Cerebellar cortex (tissue), 1 donor: ENCODE data around the gene KISS1R.
"Not testable (repeated sequence)": the region's sequence is repeated elsewhere in the genome, so short reads cannot be mapped to it uniquely, and the experiment has no call there.

ENCODE experiments used
- DNase-seq: peaks from one replicate; pipeline ENCODE4 v3.0.0-alpha.2; 2015; ENCODE audit warnings: low spot score

KISS1R gene

DNA sequence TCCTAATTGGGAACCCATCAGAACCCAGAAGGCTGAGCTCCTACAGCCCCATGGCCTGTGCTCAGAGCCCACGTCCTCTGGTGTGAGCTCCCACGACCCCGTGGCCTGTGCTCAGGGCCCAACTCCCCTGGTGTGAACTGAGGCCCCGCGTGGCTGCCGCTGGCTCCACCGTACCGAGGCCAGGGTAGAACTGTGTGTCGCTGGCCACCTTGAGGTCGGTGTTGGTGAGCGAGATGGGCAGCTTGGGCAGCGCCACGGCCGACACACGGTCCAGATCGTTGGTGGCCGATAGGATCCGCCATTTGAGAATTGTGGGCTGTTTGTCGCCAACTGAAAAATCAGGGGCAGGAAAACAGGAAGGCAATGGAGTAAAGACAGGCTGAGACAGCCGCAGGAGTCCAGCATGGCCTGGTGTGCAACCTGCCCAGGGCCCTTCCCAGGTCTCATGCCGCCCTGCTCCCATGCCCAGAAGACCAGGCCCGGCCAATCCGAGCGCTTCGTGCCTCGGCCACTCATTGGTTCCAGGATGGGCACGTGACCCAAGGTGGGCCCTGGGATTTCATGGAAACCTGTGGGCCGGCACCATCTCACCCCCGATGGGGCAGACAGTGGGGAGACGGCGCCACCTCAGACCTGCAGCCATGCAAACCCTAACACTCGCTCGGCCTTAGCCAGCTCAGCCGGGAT lies 35.6 kb upstream of the KISS1R start:
- DNase-seq: no peak

DNA sequence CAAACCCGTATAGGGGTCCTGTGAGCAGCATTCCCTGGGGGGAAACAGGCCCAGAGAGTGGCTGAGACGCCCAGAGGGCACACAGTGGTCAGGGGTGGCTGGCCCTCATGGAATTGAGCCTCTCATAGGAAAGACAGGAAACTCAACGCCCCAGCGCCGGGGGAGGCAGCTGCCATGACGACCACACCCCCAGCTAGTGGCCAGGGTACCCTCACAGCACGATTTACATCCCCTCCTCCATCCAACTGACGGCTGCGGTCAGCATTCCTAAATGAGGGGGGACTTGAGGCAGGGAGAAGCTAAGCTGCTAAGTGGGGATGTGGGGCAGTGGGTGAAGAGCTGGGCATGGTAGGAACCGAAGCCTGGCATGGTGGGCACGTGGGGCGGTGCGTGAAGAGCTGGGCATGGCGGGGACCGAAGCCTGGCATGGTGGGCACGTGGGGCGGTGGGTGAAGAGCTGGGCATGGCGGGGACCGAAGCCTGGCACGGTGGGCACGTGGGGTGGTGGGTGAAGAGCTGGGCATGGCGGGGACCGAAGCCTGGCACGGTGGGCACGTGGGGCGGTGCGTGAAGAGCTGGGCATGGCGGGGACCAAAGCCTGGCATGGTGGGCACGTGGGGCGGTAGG lies 34.1 kb upstream of the KISS1R start:
- no peak for DNase-seq

DNA sequence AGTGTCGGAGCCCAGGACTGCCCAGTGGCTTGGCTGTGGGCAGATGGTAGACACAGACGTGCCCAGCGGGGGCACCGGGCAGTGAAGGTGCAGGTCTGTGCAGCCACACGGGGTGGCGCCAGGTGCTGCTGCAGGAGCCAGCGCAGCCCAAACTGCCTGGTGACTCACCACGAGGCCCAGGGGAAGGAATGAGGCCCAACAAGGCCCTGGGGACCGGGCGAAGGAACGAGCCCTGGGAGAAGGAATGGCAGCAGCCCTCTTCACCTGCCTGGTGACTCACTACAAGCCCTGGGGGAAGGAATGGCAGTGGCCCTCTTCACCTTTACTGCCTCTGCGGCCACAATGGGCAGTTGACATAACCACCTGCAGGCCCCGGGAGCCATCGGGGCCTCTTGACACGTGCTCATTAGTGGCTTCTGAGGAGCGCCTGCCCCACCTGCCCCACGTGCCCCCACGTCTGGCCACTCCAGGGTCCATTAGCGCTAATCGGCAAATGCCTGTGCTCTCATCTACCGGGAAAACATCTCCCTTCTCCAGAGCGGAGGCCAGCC lies 33.4 kb upstream of the KISS1R start:
- DNase-seq: peak; percentile 54

DNA sequence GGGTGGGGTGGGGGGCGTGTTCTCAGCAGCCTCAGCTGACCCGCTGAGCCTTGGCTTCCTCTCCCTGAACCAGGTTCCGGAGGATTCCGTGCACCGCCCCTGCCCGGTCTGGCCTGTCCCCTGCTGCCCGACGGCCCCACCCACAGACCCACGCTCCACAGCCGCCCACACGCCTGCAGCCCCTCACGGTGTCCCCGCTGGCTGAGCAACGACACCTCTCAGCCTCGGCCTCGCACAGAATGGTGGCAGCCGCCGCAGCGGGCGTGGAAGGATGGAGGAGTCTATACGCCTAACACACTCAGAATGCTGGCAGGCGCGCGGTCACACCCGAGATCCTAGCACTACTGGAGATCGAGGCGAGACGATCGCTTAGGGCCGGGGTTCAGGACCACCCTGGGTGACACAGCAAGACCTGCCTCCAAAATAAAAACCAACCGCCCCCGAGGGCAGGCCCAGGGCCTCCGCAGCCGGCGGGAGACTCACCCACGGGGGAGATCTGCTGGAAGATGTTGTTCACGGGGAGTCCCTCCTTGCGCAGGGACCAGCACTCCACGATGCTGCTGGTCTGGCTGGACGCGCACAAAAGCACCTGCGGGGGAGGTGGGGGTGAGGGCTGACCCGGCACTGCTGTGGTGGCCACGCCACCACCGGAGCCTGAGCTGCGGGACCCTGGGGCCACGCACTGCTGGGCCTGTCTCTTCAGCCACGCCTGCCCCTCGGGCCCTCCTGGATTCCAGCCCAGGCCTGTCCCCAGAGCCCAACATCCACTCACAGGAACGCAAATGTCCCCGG lies 32.5 kb upstream of the KISS1R start:
- DNase-seq: no peak

DNA sequence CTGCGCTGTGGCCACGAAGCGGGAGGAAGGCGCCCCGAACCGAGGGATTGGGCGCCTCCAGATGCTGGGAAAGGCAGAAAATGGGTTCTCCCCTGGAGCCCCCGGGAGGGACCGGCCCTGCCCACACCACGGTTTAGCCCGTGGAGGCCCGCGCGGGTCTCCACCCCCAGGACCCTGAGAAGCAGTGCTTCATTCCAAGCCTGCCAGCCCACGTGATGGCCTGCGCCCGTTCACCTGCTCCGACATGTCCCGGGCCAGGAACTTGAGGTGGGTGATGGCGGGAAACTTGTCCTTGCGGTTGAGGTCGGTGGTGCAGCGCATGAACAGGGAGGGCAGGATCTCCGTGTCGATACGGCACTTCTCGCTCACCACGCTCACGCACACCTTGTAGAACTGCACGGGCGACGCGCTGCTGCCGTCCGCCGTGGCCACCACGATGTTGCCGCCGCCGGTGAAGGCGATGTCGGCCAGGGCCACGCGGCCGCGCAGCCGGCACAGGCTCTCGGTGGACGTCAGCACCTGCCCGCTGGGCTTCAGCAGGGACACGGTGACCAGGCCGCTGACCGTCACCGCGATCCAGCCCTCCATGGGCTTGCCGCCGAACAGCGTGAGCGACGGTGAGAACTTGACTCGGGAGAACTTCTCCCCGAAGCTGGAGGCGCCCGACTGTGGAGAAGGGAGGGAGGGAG lies 31.5 kb upstream of the KISS1R start:
- no peak for DNase-seq

DNA sequence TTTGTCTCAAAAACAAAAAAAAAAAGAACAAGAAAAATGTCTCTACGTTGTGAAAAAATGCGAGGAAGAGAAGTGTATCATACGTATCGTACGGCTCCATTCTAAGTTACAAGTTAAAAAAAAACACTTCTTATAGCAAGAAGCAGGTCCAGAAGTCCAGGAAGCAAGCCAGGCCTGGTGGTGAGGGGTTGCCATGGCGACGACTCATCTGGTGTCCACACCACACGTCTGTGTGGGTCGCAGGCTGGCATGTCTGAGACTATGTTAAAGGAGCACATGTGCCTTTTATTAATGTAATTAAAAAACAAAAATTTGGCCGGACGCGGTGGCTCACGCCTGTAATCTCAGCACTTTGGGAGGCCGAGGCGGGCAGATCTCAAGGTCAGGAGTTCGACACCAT lies 30.1 kb upstream of the KISS1R start:
- DNase-seq: peak; percentile 34

DNA sequence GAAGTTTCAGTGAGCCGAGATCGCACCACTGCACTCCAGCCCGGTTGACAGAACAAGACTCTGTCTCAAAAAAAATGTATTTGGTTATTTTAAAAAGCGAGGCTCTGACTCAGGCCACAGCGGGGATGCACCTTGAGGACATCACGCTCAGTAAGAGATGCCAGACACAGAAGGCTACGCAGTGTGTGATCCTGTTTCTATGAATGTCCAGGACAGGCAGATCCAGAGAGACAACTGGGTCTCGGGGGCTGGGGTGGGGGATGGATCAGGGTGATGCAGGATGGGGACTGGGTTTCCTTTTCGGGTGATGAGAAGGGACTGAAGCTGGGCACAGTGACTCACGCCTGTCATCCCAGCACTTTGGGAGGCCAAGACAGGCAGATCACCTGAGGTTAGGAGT lies 29.5 kb upstream of the KISS1R start:
- no peak for DNase-seq

DNA sequence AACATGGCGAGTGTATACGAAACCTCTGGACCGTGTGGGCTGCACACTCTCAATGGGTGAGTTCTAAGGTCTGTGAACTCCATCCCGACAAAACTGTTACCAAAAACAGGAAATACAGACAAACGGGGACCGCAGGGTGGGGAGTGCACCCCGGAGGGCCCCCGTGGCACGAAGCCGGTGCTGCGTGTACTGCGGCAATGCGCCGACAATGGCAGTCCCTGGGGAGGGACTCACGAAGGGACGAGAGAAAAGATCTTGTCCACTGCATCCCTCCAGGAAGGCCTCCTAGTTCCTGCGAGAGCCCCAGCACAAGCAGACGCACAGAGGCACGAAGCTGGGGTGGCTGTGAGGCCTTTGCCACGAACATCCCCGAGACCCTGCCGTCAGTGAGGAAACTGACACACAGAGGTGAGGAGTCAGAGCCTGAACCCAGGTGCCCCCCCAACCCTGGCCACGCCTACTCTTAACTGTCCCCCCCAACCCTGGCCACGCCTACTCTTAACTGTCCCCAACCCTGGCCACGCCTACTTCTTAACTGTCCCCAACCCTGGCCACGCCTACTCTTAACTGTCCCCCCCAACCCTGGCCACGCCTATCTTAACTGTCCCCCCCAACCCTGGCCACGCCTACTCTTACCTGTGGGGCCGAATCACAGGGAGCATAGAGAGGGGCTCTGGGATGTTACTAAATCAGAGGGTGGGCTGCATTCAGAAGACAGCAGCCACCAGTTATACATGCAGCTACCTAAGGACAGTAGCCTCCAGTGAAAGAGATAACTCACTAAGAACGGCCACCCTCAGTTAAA lies 28.4 kb upstream of the KISS1R start:
- DNase-seq: no peak

DNA sequence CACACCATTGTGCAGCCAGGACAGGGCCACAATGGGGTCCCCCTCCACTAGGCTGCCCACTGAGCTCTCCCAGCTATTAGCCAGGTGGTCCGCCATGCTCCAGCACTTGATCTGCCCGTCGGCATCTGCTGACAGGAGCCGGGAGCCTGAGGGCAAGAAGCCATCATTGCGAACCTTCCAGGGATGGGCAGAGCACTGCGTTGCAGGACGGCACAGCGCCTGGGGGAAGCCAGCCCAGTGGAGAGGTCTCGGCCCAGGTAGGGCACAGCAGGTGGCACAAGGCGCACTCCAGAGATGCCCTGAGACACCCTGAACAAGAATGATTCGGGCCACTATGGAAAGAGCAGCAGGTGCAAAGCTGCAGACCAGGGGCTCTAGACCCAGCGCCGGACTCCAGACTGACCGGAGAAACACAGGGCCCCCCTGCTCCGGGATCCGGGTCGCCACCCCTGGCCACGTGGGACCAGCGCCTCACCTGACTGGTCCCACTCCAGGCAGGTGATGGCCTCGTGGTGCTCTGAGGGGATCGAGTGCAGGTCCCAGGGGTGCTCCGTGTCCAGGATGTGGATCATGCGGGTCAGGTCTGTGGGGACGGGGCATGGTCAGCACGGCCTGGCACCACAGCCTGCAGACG lies 27.4 kb upstream of the KISS1R start:
- no peak for DNase-seq

DNA sequence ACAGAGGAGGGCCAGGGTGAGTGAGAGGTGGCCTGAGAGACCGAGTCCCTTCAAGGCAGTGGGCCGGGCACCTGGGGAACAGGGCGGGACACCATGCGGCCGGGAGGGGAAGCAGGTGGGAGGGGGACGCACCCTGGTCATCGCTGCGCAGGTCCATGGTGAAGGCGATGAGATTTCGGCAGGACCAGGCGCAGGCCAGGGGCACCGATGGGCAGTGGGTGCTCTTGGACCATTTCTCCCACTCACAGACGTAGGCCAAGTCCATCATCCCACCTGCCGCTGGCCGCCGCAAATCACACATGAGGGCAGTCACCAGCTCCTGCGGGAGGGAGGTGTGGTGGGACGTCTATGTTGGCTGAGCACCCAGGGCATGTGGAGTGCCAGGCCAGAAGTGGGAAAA lies 26.3 kb upstream of the KISS1R start:
- DNase-seq: no peak

DNA sequence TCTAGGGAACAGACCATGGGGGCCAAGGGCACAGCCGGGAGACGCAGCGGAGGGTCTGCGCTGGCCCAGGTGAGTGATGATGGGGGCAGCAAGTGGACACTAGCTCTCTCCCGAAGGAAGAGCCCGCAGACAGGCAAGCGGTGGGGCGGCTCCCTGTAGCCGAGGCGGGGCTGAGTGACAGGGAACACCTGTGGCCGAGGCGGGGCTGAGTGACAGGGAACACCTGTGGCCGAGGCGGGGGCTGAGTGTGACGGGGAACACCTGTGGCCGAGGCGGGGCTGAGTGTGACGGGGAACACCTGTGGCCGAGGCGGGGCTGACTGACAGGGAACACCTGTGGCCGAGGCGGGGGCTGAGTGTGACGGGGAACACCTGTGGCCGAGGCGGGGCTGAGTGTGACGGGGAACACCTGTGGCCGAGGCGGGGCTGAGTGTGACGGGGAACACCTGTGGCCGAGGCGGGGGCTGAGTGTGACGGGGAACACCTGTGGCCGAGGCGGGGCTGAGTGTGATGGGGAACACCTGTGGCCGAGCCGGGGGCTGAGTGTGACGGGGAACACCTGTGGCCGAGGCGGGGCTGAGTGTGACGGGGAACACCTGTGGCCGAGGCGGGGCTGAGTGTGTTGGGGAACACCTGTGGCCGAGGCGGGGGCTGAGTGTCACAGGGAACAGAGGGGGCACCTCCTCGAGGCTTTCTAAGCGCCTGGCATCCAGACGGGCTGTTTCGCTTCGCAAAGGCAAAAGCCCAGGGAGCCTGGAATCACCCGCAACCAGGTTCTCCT lies 25.5 kb upstream of the KISS1R start:
- DNase-seq: not testable (repeated sequence)

DNA sequence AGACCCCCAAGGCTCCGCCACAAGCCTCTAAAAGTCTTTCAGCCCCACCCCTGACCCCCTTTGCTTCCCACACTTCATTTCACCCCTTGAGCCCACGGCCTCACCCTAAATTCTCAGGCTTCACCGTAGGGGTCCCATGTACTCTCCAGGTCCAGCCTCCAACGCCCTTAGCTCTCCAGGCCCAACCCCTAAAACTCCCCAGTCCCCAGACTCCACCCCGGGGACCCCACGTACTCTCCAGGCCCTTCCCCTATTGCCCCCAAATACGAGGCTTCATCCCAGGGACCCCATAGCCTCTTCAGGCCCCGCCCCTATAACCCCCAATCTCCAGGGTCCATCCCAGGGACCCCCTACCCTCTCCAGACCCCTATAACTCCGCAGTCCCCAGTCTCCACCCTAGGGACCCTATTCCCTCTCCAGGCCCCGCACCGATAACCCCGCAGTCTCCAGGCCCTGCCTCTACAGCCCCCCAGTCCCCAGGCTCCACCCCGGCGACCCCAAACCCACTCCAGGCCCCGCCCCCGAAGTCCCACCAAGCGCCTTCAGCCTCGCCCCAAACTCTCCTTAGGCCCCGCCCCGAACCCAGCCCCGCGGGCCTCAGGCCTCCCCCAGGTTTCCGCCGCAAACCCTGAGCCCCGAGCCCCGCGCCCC lies 24.8 kb upstream of the KISS1R start:
- no peak for DNase-seq

DNA sequence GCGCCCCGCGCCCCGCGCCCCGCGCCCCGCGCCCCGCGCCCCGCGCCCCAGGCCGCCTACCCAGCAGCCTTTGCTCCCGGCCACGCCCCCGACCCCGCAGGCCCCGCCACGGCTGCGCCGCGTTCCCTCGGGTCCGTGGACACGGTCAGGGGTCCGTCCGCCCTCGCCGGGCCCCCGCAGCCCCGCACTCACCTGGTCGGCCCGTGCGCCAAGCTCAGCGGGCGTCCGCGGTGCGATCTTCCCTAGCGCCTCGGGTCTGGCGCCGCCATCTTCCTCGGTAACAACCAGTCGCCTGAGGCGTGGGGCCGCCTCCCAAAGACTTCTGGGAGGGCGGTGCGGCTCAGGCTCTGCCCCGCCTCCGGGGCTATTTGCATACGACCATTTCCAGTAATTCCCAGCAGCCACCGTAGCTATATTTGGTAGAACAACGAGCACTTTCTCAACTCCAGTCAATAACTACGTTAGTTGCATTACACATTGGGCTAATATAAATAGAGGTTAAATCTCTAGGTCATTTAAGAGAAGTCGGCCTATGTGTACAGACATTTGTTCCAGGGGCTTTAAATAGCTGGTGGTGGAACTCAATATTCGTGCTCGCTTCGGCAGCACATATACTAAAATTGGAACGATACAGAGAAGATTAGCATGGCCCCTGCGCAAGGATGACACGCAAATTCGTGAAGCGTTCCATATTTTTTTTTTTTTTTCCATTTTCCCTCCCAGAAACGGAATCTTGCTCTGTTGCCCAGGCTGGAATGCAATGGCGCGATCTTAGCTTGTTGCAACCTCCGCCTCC lies 24.0 kb upstream of the KISS1R start, which contains the start of the genes MED16 and RNU6-9:
MED16 (minus strand) TSS at position 294 of the 796 bp plus-strand sequence. CDS start 2,056 bp downstream, outside the sequence.
RNU6-9 (plus strand) TSS at position 591 of the 796 bp plus-strand sequence.
- peak; percentile 95 for DNase-seq

DNA sequence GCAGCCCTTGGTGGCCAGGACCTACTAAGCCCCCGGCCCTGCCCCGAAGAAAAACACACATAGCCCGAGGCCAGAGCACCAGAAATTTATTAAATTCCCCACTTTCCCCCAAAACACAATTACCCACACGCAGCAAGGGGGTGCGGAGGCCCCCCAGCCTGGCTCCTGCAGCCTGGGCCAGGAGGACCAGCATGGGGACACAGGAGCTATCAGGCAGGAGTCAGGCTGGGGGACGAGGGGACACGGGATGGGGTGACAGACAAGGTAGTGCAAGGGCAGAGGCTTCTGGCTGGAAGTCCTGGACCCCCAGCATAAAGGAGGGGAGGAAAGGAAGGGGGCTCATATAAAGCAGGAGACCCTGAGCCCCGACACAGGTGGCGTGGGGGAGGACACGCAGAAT lies 20.7 kb upstream of the KISS1R start:
- DNase-seq: no peak

DNA sequence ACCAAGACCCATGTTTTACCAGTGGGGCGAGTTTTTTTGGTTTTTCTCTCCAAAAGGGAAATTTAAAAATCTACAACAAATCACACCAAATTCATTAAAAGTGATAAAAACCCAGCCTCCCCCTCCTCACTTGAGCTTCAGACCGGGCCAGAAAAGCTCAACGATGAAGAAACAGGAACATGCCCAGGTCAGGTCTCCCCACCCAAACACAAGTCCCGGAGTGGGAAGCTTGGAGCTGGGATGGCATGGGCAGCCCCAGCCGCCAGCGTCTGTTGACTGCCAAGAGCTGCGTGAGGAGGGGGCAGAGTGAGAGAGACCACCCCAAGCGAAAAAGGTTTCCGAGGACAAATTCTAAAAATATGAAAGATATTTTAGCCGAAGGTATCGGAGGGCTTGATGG lies 20.1 kb upstream of the KISS1R start:
- no peak for DNase-seq

DNA sequence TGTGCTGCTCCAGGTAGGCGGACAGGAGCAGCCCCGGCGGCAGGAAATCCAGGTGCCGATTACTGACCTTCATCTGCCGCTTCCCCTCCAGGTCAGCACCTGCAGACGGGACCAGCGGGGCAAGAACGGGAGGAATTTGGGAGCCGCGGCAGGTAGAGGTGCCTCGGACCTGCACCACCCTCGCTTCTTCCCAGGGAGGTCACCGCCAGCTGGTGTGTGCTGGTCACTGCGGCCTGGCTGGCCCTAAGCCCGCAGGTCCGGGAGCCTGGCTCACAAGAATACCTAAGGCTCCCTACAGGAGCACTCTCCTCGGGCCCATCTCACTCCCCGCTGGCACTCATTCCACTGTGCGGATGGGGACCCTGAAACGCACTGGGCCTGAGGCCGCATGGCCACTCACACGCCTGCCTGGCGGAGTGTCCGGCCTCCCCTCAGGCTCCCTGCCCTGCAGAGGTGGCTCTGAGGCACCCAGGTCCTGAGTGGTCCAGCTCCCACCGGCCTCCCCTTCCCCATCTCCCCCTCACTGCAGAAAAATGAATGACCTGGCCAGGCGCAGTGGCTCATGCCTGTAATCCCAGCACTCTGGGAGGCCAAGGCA lies 19.6 kb upstream of the KISS1R start:
- no peak for DNase-seq

DNA sequence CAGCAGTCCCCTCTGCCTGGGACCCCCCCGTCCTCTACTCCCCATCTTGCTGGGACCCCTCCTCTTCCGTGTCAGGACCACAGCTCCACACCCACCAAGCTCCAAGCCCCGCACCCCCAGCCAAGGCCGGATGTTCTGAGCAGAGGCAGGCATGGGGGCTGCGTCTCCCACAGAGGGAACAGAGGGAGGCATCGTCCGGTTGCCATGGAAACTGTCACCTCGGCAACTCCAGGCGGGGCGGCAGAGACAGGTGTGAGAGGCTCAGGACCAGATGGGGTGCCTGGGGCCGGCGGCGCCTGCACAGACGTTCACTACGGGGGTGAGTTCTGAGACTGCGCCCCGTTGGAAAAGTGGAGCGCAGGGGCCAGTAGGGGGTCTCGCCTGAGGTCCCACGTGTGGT lies 18.5 kb upstream of the KISS1R start:
- peak; percentile 82 for DNase-seq
